GM21447 (cell line): ENCODE results near the gene ITGA2B.
A peak's percentile ranks its signal among the peaks of the same experiment; 100 is the strongest.
"Not testable (repeated sequence)": the region's sequence is repeated elsewhere in the genome, so short reads cannot be mapped to it uniquely, and the experiment has no call there.

Source experiments
- ATAC-seq: cut with Tn5 transposase; IDR thresholded peaks from one replicate; pipeline ENCODE4 v1.9.1; 2021; ENCODE audit not compliant: unreplicated experiment

Gene ITGA2B

GRCh38 chr17:44394112-44394511, 4.7 kb upstream of the ITGA2B start:
- not testable (repeated sequence) for ATAC-seq

GRCh38 chr17:44390250-44390870, 911 bp upstream of the ITGA2B start:
- no peak for ATAC-seq

- ATAC-seq = no peak
Observed at GRCh38 chr17:44389723-44390202, 314 bp upstream of the ITGA2B start.

- ATAC-seq = no peak
Observed at GRCh38 chr17:44387804-44388203, 1.6 kb downstream of the ITGA2B start.

- ATAC-seq = no peak
Observed at GRCh38 chr17:44386182-44386525, 3.3 kb downstream of the ITGA2B start.

DNA sequence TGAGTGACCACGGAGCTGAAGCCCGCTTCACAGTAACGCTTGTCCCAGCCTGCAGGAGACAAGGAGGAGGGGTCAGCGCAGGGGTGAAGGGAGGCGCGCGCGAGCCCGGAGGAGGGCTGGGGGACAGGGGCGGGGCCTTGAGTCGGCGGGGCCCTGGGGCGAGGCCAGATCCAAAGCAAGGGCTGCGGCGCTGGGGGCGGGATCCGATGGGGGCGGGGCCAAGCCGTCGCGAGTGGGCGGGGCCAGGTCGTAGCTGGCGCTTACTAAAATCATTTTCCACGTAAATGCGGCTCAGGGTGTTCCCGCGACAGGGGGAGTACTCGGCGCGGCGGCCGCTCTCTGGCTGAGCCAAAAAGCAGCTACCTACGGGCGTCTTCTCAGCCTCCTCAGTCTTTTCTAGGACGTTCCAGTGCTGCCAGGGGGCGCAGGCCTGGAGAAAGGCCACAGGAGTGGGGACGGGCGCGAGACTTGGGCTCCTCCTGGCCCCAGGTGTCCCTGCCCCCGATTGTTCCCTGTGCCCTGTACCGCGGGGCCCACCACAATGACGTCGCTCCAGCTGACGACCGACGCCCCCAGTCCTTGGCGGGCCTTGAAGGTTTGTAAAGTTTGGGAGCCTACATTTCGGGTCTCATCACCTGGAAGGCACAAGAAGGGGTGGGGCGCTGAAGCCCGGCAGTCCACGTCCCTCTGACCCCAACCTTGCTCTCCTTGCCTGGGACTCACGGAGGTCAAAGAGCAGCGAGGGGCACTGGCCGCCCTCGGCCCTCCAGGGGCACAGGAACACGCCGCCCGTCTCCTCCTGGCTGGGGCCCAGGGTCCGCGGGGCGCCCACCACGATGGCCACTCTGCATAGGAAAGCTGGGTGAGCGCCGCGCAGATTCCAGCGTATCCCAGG, 3.9 kb downstream of the ITGA2B start:
- peak; percentile 64 for ATAC-seq

GRCh38 chr17:44384823-44385286, 4.6 kb downstream of the ITGA2B start:
- ATAC-seq = peak; percentile 27

- no peak for ATAC-seq
Observed at GRCh38 chr17:44384281-44384822, 5.1 kb downstream of the ITGA2B start.

DNA sequence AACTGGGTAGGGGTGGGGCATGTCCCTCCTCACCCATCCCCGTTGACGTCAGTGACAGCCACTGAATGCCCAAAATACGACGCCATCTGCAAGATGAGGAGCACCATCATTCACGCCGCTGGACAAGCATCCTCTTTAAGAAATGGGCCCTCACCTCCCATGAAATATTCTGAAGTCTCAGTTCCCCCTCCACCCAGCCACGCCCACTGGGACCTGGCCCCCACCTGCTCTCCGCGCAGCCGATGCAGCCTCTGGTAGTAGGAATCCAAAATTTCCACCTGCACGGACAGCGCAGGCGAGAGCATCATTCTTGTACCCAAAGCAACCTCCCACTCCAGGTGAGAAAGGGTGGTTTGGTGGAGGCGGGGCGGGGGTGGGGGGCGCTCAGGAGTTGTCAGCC, 5.6 kb downstream of the ITGA2B start:
- ATAC-seq = no peak

- ATAC-seq = no peak
Observed at GRCh38 chr17:44383363-44383762, 6.1 kb downstream of the ITGA2B start.

- ATAC-seq = no peak
Observed at GRCh38 chr17:44382917-44383316, 6.5 kb downstream of the ITGA2B start.

- ATAC-seq = no peak
Observed at GRCh38 chr17:44381810-44382305, 7.6 kb downstream of the ITGA2B start.

- no peak for ATAC-seq
Observed at GRCh38 chr17:44380767-44381166, 8.7 kb downstream of the ITGA2B start.

DNA sequence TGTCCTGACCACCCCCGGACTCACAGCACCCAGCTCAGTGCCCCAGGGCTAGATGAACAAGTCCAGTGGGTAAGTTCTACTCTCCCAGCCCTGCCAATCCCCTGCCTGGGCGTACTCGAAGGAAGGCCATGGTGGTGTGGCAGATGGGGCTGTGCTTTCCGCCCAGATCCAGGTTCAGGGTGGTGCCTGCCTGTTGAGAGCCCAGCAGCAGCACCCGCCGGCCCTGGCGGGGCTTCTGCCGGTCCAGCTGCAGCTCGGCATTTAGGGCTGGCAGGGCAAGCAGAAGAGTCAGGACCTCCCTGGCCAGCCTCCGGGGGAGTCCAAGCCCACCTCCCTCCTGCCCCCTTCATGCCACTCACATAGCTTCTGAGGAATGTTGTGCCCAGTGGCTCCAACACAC, 9.6 kb downstream of the ITGA2B start:
- no peak for ATAC-seq

- ATAC-seq = no peak
Observed at GRCh38 chr17:44378171-44378705, 11.2 kb downstream of the ITGA2B start.

GRCh38 chr17:44376779-44377178, 12.7 kb downstream of the ITGA2B start:
- no peak for ATAC-seq

GRCh38 chr17:44376124-44376523, 13.3 kb downstream of the ITGA2B start:
- ATAC-seq = no peak

DNA sequence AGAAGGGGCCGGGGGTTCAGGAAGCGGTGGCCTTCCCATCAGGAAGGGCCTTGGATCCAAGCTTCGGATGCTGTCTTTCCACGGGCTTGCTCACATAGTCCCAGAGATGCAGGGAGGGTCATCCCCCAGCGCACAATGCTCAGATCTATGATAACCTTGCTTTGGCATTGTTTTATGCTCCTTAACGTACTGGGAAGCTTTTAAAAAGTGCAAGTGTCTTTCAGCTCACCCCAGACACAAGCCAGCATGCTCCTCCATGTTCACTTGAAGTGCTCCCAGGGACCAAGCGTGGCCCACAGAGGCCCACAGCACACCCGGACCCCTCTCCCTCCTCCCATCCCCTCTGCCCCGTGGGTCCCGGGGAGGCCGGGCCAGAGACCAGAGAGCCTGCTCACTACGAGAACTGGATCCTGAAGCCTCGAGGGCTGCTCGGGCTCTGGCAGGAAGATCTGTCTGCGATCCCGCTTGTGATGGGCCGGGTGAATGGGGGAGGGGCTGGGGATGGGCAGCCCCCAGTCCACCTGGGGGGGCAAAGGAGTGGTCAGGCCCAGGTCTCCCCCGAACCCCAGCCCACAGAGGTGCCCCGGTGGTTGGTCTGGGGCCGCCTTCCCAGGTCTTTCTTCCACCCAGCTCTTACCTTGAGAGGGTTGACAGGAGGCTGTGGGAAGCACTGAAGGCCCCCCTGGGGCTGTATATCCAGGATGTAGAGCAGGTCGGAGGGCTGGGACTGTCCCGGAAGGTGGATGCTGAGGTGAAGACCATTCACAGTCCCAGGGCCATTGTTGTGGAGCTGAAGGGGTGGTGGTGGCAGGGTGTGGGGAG, 14.0 kb downstream of the ITGA2B start:
- ATAC-seq = no peak

- no peak for ATAC-seq
Observed at GRCh38 chr17:44374306-44375195, 14.9 kb downstream of the ITGA2B start.

GRCh38 chr17:44372036-44372435, 17.4 kb downstream of the ITGA2B start:
- no peak for ATAC-seq
